Measurements from ENCODE around the gene RSPH3.

The RSPH3 gene

DNA sequence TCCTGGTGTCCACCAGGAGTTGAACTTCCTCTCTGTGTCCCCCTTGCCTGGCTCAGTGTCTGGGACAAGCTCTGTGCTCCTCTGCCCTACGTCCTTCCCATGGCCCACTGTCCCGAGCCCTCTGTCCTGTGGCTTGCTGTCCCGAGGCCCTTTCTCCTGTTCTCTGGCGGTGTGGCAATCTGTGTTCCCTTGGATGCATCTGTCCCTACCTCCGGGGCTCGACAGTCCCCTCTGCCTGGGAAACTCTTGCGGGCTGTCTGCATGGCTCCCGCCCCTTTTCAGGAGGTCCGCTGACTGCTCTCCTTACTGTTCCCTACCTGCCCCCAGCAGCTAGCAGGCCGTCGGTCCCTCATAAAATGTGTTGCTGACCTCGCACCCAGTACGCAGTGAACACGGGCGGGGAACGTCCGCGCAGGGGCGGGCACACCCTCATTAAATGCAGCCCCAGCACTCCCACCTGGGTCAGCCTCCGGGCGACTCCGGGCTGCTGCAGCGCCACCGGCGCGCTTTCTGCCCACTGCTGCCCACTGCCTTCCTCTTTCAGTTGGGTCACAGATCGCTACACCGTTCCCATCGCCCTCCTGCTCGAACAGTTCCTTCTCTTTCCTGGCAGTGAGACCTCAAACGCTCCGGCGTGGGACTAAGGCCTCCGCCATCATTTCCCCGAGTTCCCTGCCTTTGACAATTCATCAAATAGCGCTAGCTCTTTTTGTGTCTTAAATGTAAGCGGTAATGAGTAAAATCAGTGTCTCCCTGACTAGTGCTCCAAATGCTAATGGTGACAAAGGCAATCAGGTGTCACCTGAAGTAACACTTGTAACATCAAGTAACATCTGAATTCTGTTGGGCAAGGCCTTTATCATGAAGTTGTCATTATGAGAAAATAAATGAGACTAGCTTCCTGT is 60.5 kb downstream of the RSPH3 start:
- H3K36me3 ChIP-seq (ENCODE audit: control insufficient read depth, insufficient read depth, low read length) = no peaks in the 10 kb centered on the region
- H3K4me3 ChIP-seq (ENCODE audit: low read length) = peak overlapping the region; percentile 3
- H3K4me1 ChIP-seq (ENCODE audit: control insufficient read depth, insufficient read depth, low read length) = no peaks in the 10 kb centered on the region
- no peaks in the 10 kb centered on the region for H3K9me3 ChIP-seq (ENCODE audit: control insufficient read depth, low read length)
- H3K27me3 ChIP-seq (ENCODE audit: control insufficient read depth, insufficient read depth, low read length) = no peaks in the 10 kb centered on the region
- H3K9ac ChIP-seq (ENCODE audit: low read length) = peak overlapping the region; percentile 22

DNA sequence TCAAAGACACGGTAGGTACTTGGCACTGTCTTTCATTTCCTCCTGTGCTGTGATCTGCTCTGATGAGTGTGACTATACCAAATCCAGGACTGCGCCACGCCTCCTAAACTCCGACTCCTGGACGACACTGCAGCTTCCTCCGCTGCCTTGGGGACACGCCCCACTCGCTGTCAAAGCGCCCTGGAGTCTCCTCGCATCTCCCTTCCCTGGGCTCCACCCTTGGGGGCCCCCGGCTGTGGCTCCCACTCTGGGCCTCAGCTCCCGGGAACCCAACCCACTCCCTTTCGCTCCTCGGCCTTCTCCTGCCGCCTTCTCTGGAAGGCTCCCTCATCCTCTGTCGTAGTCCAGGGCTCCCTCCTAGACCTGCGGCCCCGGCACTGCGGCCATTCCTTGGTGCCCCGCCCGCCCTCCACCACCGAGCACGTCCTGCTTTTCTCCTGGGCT is 61.2 kb downstream of the RSPH3 start:
- Histone ChIP-seq H3K27me3 (ENCODE audit: control insufficient read depth, insufficient read depth, low read length) (no peaks in the 10 kb centered on the region), H3K36me3 (ENCODE audit: control insufficient read depth, insufficient read depth, low read length) (no peaks in the 10 kb centered on the region), H3K4me3 (ENCODE audit: low read length) (no peak overlapping the region), H3K9ac (ENCODE audit: low read length) (peak overlapping the region; percentile 22), H3K4me1 (ENCODE audit: control insufficient read depth, insufficient read depth, low read length) (no peaks in the 10 kb centered on the region), H3K9me3 (ENCODE audit: control insufficient read depth, low read length) (no peaks in the 10 kb centered on the region)

DNA sequence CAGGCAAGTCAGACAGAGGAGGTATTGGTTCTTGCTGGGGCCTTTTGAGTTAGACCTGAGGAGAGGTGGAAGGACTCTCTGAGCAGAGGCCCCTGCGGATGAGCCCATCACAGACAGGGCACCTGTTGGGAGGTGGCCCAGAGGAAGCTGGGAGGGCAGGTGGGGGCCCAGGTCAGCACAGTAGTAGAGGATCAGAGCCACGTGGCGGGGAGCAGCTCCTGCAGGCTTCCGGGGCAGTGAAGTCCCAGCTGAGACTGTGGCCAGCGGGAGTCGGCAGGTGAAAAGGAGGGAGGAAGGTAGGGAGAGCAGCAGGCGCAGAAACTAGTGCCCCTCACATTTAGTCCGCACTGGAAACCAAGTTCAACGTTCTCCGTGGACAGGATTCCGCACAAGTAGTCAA is 61.8 kb downstream of the RSPH3 start:
- no peaks in the 10 kb centered on the region for H3K27me3 ChIP-seq (ENCODE audit: control insufficient read depth, insufficient read depth, low read length)
- H3K9ac ChIP-seq (ENCODE audit: low read length) = no peak overlapping the region
- no peak overlapping the region for H3K4me3 ChIP-seq (ENCODE audit: low read length)
- no peaks in the 10 kb centered on the region for H3K9me3 ChIP-seq (ENCODE audit: control insufficient read depth, low read length)
- no peaks in the 10 kb centered on the region for H3K4me1 ChIP-seq (ENCODE audit: control insufficient read depth, insufficient read depth, low read length)
- H3K36me3 ChIP-seq (ENCODE audit: control insufficient read depth, insufficient read depth, low read length) = no peaks in the 10 kb centered on the region

DNA sequence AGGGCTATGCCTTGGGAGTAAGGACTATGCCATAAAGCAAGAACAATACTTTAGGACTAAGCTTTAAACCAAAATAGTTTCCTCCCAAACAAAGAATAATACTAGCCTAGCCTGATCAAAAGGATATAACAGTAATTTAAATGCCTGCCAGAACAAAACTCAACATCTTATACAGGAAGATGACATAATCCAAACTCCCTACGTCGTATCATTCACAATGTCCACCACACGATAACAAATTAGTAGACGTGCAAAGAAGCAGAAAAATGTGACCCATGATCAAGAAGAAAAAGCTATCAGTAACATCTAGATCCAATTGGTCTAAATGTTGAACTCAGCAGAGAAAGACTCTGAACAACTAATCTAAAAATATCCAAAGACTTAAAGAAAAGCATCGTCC is 65.8 kb downstream of the RSPH3 start:
- H3K9ac ChIP-seq (ENCODE audit: low read length) = no peak overlapping the region
- H3K9me3 ChIP-seq (ENCODE audit: control insufficient read depth, low read length) = no peaks in the 10 kb centered on the region
- H3K4me1 ChIP-seq (ENCODE audit: control insufficient read depth, insufficient read depth, low read length) = no peaks in the 10 kb centered on the region
- H3K36me3 ChIP-seq (ENCODE audit: control insufficient read depth, insufficient read depth, low read length) = no peaks in the 10 kb centered on the region
- H3K4me3 ChIP-seq (ENCODE audit: low read length) = no peak overlapping the region
- H3K27me3 ChIP-seq (ENCODE audit: control insufficient read depth, insufficient read depth, low read length) = no peaks in the 10 kb centered on the region

DNA sequence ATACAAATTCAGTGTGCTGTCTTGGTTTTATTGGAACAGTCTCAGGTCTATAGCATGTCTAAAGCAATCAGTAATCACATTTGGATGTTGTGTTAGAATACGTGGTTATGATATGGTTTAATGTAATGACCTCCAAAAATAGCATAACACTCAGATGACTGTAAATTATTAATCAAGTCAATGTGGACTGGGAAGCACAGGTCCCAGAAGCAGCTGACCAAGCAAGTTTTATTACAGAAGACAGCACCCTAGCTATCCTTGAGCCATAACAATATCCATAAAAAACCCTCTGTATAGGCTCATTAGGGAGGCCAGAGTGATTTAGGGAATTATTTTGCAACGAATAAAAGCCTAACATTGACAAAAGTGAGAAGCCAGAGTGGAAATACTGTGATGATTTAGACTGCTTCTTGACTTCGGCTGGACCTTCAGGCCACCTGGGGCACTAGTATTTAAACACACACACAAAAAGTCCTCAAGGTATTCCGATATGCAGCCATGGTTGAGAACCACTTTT is 66.9 kb downstream of the RSPH3 start:
- Histone ChIP-seq H3K27me3 (ENCODE audit: control insufficient read depth, insufficient read depth, low read length) (no peaks in the 10 kb centered on the region), H3K9me3 (ENCODE audit: control insufficient read depth, low read length) (no peaks in the 10 kb centered on the region), H3K9ac (ENCODE audit: low read length) (no peak overlapping the region), H3K36me3 (ENCODE audit: control insufficient read depth, insufficient read depth, low read length) (no peaks in the 10 kb centered on the region), H3K4me3 (ENCODE audit: low read length) (no peak overlapping the region), H3K4me1 (ENCODE audit: control insufficient read depth, insufficient read depth, low read length) (no peaks in the 10 kb centered on the region)

DNA sequence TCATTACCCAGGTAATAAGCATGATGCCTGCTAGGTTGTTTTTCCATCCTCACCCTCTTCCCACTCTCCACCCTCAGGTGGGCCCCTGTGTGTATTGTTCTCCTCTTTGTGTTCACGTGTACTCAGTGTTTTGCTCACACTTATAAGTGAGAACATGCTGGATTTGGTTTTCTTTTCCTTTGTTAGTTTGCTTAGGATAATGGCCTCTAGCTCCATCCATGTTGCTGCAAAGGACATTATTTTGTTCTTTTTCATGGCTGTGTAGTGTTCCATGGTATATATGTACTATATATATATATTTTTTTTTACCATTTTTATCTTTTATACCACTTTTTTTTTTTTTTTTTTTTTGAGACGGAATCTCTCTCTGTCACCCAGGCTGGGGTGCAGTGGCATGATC is 71.9 kb downstream of the RSPH3 start:
- H3K9ac ChIP-seq (ENCODE audit: low read length) = no peak overlapping the region

DNA sequence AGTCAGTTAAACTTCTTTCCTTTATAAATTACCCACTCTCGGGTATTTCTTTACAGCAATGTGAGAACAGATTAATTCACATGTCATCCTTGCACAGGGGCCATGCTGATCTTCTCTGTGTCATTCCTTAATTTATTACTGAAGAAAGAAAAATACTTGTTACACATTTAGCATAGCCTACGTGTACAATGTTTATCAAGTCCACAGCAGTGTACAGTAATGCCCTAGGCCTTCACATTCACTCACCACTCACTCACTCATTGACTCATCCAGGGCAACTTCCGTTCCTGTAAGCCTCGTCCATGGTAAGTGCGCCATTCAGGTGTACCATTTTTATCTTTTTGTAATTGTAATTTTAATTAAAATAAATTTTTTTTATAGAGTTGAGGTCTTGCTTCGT is 73.6 kb downstream of the RSPH3 start:
- no peak overlapping the region for H3K4me3 ChIP-seq (ENCODE audit: low read length)
- H3K4me1 ChIP-seq (ENCODE audit: control insufficient read depth, insufficient read depth, low read length) = no peaks in the 10 kb centered on the region
- no peaks in the 10 kb centered on the region for H3K36me3 ChIP-seq (ENCODE audit: control insufficient read depth, insufficient read depth, low read length)
- no peaks in the 10 kb centered on the region for H3K9me3 ChIP-seq (ENCODE audit: control insufficient read depth, low read length)
- H3K27me3 ChIP-seq (ENCODE audit: control insufficient read depth, insufficient read depth, low read length) = no peaks in the 10 kb centered on the region
- no peak overlapping the region for H3K9ac ChIP-seq (ENCODE audit: low read length)

More for the DNA sequence above, 71.9 kb downstream of the RSPH3 start:
- Histone ChIP-seq H3K4me3 (ENCODE audit: low read length) (no peak overlapping the region), H3K9me3 (ENCODE audit: control insufficient read depth, low read length) (no peaks in the 10 kb centered on the region), H3K36me3 (ENCODE audit: control insufficient read depth, insufficient read depth, low read length) (no peaks in the 10 kb centered on the region), H3K27me3 (ENCODE audit: control insufficient read depth, insufficient read depth, low read length) (no peaks in the 10 kb centered on the region), H3K4me1 (ENCODE audit: control insufficient read depth, insufficient read depth, low read length) (no peaks in the 10 kb centered on the region)

DNA sequence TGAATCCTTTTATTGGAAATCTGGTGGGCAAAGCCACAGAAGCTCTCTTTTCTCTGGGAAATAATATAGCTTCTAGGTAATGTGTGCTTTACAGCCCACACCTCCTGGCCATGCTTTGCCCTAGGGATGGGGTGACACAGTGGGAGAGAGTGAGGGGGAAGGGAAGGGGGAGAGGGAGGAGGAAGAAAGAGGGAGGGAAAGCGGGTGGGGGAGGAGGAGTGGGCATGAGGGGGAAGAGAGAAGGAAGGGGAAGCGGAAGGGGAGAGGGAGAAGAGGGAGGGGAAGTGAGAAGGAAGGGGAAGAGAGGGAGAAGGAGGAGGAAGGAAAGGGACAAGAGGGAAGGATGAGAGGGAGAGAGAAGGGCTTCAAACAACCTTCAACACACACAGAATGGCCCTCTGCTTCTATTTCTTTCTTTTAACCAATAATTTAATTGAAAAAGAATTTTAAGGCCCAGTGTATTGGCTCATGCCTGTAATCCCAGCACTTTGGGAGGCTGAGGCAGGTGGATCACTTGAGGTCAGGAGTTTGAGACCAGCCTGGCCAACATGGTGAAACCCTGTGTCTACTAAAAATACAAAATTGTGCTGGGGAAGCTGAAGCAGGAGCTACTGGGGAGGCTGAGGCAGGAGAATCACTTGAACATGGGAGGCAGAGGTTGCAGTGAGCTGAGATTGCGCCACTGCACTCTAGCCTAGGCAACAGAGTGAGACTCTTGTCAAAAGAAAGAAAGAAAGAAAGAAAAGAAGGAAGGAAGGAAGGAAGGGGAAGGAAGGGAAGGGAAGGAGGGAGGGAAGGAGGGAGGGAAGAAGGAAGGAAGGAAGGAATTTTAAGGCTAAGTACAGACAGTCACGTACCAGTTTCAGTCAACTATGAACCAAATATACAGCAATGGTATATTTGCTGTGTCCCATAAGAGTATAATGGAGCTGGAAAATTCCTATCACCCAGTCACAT is 75.2 kb downstream of the RSPH3 start:
- no peaks in the 10 kb centered on the region for H3K36me3 ChIP-seq (ENCODE audit: control insufficient read depth, insufficient read depth, low read length)
- H3K9me3 ChIP-seq (ENCODE audit: control insufficient read depth, low read length) = no peaks in the 10 kb centered on the region
- no peaks in the 10 kb centered on the region for H3K4me1 ChIP-seq (ENCODE audit: control insufficient read depth, insufficient read depth, low read length)
- no peaks in the 10 kb centered on the region for H3K27me3 ChIP-seq (ENCODE audit: control insufficient read depth, insufficient read depth, low read length)
- H3K4me3 ChIP-seq (ENCODE audit: low read length) = no peak overlapping the region
- H3K9ac ChIP-seq (ENCODE audit: low read length) = no peak overlapping the region

DNA sequence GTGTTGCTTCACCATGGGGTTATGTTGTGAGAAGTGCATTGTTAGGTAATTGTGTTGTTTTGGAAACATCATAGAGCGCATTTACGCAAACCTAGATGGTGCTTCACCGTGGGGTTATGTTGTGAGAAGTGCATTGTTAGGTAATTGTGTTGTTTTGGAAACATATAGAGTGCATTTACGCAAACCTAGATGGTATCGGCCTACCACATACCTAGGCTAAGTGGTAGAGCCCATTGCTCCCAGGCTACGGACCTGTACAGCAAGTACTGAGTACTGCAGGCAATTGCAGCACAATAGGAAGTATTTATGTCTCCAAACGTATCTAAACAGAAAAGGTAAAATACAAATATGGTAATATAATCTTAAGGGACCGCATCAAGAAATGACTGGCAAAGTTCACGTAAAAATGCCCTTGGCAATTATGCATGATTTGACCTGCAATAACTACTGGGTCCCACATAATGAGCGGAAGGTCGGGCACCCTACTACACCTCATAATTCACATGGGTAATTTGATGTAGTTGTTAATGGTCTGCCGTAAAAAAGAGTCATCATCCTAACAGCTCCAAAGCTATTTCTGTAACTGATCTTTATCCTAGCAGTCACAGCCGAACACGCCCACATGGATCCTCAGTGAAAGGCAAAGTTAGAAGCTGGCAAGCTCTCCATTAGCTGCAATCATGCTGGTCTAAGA is 76.0 kb downstream of the RSPH3 start:
- H3K4me1 ChIP-seq (ENCODE audit: control insufficient read depth, insufficient read depth, low read length) = no peaks in the 10 kb centered on the region
- H3K36me3 ChIP-seq (ENCODE audit: control insufficient read depth, insufficient read depth, low read length) = no peaks in the 10 kb centered on the region
- no peaks in the 10 kb centered on the region for H3K9me3 ChIP-seq (ENCODE audit: control insufficient read depth, low read length)
- H3K9ac ChIP-seq (ENCODE audit: low read length) = no peak overlapping the region
- H3K4me3 ChIP-seq (ENCODE audit: low read length) = no peak overlapping the region
- no peaks in the 10 kb centered on the region for H3K27me3 ChIP-seq (ENCODE audit: control insufficient read depth, insufficient read depth, low read length)
